Measurements from ENCODE around the gene DMD.

GRCh38 chrX:31708116-31708515, 1503.2 kb downstream of the DMD start:
- TF ChIP-seq, protein P1, sequence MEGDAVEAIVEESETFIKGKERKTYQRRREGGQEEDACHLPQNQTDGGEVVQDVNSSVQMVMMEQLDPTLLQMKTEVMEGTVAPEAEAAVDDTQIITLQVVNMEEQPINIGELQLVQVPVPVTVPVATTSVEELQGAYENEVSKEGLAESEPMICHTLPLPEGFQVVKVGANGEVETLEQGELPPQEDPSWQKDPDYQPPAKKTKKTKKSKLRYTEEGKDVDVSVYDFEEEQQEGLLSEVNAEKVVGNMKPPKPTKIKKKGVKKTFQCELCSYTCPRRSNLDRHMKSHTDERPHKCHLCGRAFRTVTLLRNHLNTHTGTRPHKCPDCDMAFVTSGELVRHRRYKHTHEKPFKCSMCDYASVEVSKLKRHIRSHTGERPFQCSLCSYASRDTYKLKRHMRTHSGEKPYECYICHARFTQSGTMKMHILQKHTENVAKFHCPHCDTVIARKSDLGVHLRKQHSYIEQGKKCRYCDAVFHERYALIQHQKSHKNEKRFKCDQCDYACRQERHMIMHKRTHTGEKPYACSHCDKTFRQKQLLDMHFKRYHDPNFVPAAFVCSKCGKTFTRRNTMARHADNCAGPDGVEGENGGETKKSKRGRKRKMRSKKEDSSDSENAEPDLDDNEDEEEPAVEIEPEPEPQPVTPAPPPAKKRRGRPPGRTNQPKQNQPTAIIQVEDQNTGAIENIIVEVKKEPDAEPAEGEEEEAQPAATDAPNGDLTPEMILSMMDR (IDR thresholded peaks at IDR 0.05) = no peak
- TF ChIP-seq POLR2A (IDR thresholded peaks at IDR 0.05) = no peak
